Neural cell (in vitro differentiated cells): ENCODE measurements around the gene SUPT4H1. TPM values are rescaled to one million over a fixed set of nuclear protein-coding genes. Genes with fewer than 3 reads are reported as not detected.
"Not testable (repeated sequence)": the region's sequence is repeated elsewhere in the genome, so short reads cannot be mapped to it uniquely, and the experiment has no call there.

Experiments used
- H2AFZ ChIP-seq: fragments of 200-600, 300-800 bp; sonication (generic), shearing (Covaris generic); 2 replicates; pipeline ENCODE4 v1.6.0; 2014; ENCODE audit warnings: low read depth, mild to moderate bottlenecking, antibody characterized with exemption, low read length, moderate library complexity
- H3F3A ChIP-seq: fragments of 200-600 bp; shearing (Covaris generic); 2 replicates; pipeline ENCODE4 v1.6.1; 2016; ENCODE audit warnings: mild to moderate bottlenecking, moderate library complexity, mixed read lengths, antibody characterized with exemption, low read length; ENCODE audit not compliant: insufficient read depth, poor library complexity, severe bottlenecking
- H3K27ac ChIP-seq: fragments of 200-600, 300-800 bp; sonication (generic), shearing (Covaris generic); 2 replicates; pipeline ENCODE4 v1.5.1; 2014; ENCODE audit warnings: mild to moderate bottlenecking, low read length, moderate library complexity
- H3K27me3 ChIP-seq: fragments of 300-800, 200-600 bp; sonication (generic), shearing (Covaris generic); 2 replicates; pipeline ENCODE4 v1.6.0; 2014; ENCODE audit warnings: mild to moderate bottlenecking, low read depth, low read length, moderate library complexity; ENCODE audit not compliant: insufficient read depth
- H3K36me3 ChIP-seq: fragments of 300-800, 200-600 bp; sonication (generic), shearing (Covaris generic); 2 replicates; pipeline ENCODE4 v1.5.1; 2014; ENCODE audit warnings: mild to moderate bottlenecking, antibody characterized with exemption, low read length, moderate library complexity; ENCODE audit not compliant: insufficient read depth
- H3K4me2 ChIP-seq: fragments of 300-800, 200-600 bp; sonication (generic), shearing (Covaris generic); 2 replicates; pipeline ENCODE4 v1.6.0; 2014; ENCODE audit warnings: mild to moderate bottlenecking, low read length
- H3K4me3 ChIP-seq: fragments of 300-800, 200-600 bp; sonication (generic), shearing (Covaris generic); 2 replicates; pipeline ENCODE4 v1.5.1; 2014; ENCODE audit warnings: mild to moderate bottlenecking, low read length, moderate library complexity
- H3K79me2 ChIP-seq: fragments of 200-600 bp; shearing (Covaris generic); replicated peaks from 2 replicates; pipeline ENCODE4 v1.6.0; 2014; ENCODE audit warnings: mild to moderate bottlenecking, low read length, moderate library complexity; ENCODE audit not compliant: insufficient read depth
- H3K9ac ChIP-seq: fragments of 300-800, 200-600 bp; sonication (generic), shearing (Covaris generic); 2 replicates; pipeline ENCODE4 v1.6.1; 2016; ENCODE audit warnings: mild to moderate bottlenecking, low read length, mixed read lengths
- H3K9me2 ChIP-seq: fragments of 200-600 bp; shearing (Covaris generic); 2 replicates; pipeline ENCODE4 v1.6.1; 2016; ENCODE audit warnings: mild to moderate bottlenecking, low read length, mixed read lengths; ENCODE audit not compliant: insufficient read depth
- H3K9me3 ChIP-seq: fragments of 200-600, 300-800 bp; sonication (generic), shearing (Covaris generic); 2 replicates; pipeline ENCODE4 v1.6.1; 2016; ENCODE audit warnings: mild to moderate bottlenecking, mixed run types, low read length, moderate library complexity, mixed read lengths
- H4K20me1 ChIP-seq: fragments of 200-600 bp; shearing (Covaris generic); 2 replicates; pipeline ENCODE4 v1.6.1; 2016; ENCODE audit warnings: mild to moderate bottlenecking, mixed run types; ENCODE audit not compliant: insufficient read depth
- CTCF ChIP-seq: fragments of 450-650 bp; IDR thresholded peaks from 2 replicates; pipeline ENCODE4 v1.5.1; 2014; ENCODE audit warnings: antibody characterized with exemption, mild to moderate bottlenecking, moderate library complexity; ENCODE audit not compliant: poor library complexity, severe bottlenecking
- EP300 ChIP-seq: fragments of 450-650 bp; conservative IDR thresholded peaks from 2 replicates; pipeline ENCODE4 v1.6.1; 2014; ENCODE audit warnings: antibody characterized with exemption, mild to moderate bottlenecking, moderate library complexity; ENCODE audit not compliant: poor library complexity, severe bottlenecking
- EZH2 ChIP-seq: fragments of 200-600, 300-800 bp; shearing (Covaris generic), sonication (generic); IDR thresholded peaks from 2 replicates; pipeline ENCODE4 v1.6.1; 2014; ENCODE audit warnings: antibody characterized with exemption, low read length, borderline replicate concordance, mild to moderate bottlenecking; ENCODE audit not compliant: insufficient read depth, poor library complexity, severe bottlenecking
- MXI1 ChIP-seq: fragments of 450-650 bp; conservative IDR thresholded peaks from 2 replicates; pipeline ENCODE4 v1.6.1; 2014; ENCODE audit warnings: antibody characterized with exemption, mild to moderate bottlenecking; ENCODE audit not compliant: poor library complexity, severe bottlenecking
- POLR2AphosphoS5 ChIP-seq: IDR thresholded peaks from 2 replicates; pipeline ENCODE4 v1.6.1; 2012
- RAD21 ChIP-seq: fragments of 450-650 bp; conservative IDR thresholded peaks from 2 replicates; pipeline ENCODE4 v1.6.1; 2014; ENCODE audit warnings: antibody characterized with exemption, mild to moderate bottlenecking, moderate library complexity
- SMC3 ChIP-seq: fragments of 450-650 bp; conservative IDR thresholded peaks from 2 replicates; pipeline ENCODE4 v1.6.1; 2014; ENCODE audit warnings: antibody characterized with exemption, mild to moderate bottlenecking, moderate library complexity; ENCODE audit not compliant: poor library complexity
- TAF1 ChIP-seq: IDR thresholded peaks from 2 replicates; pipeline ENCODE4 v1.6.1; 2012; ENCODE audit warnings: low read depth
- polyA plus RNA-seq: library from polyadenylated mRNA; depleted of rRNA; stranded (reverse); fragments of >200 nt; gene quantifications from 2 replicates; pipeline ENCODE4 v1.2.3, GENCODE V29; 2014
- TF ChIP-seq, protein P1 (sequence below): IDR thresholded peaks from 2 replicates; pipeline ENCODE4 v1.6.1; 2012; ENCODE audit warnings: borderline replicate concordance

The SUPT4H1 gene
- polyA plus RNA-seq, 1 donor from 2014 or later = 109 TPM

DNA sequence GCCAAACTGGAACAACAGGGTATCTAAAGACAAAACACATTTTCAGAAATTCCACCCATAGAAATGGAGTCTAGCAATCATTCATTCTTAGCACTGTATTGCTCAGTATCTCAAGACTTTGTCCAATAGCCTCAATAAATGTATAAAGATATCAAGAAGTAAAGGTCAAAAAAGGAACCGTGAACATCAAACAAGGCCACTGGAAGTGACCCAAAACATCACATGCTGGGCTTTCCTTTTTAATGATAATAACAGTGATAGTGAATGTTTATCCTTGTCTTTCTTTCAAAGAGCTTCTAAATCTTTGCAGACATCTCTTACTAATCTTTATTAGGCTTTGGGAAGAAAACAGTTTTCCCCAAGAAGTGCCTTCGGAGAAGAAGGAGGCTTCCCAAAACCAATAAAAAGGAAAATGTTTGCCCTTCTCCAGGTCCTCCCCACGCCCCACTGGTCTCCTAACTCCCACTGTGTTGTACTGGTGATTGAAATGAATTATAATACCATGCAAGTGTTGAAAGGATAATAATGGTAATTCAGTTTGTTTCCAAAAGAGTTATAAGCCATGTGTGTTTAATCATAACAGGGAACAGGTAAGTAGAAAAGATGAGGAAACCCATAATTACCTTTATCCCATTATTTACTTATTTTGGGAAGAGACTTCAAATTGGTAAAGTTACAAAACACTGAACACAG lies 46.7 kb upstream of the SUPT4H1 start:
- Histone ChIP-seq H3F3A (no peaks in the 10 kb centered on the region), H3K27me3 (no peaks in the 10 kb centered on the region), H3K9ac (no peak overlapping the region), H3K36me3 (no peaks in the 10 kb centered on the region), H2AFZ (no peak overlapping the region), H3K27ac (no peak overlapping the region), H3K4me3 (no peak overlapping the region), H3K9me2 (no peaks in the 10 kb centered on the region), H3K9me3 (no peaks in the 10 kb centered on the region), H4K20me1 (no peaks in the 10 kb centered on the region), H3K79me2 (no peaks in the 10 kb centered on the region), H3K4me2 (no peak overlapping the region)
- TF ChIP-seq MXI1 (no peak), RAD21 (no peak), EP300 (no peak), EZH2 (no peak), CTCF (no peak), TAF1 (no peak), SMC3 (no peak), POLR2AphosphoS5 (no peak)
- TF ChIP-seq, protein P1, sequence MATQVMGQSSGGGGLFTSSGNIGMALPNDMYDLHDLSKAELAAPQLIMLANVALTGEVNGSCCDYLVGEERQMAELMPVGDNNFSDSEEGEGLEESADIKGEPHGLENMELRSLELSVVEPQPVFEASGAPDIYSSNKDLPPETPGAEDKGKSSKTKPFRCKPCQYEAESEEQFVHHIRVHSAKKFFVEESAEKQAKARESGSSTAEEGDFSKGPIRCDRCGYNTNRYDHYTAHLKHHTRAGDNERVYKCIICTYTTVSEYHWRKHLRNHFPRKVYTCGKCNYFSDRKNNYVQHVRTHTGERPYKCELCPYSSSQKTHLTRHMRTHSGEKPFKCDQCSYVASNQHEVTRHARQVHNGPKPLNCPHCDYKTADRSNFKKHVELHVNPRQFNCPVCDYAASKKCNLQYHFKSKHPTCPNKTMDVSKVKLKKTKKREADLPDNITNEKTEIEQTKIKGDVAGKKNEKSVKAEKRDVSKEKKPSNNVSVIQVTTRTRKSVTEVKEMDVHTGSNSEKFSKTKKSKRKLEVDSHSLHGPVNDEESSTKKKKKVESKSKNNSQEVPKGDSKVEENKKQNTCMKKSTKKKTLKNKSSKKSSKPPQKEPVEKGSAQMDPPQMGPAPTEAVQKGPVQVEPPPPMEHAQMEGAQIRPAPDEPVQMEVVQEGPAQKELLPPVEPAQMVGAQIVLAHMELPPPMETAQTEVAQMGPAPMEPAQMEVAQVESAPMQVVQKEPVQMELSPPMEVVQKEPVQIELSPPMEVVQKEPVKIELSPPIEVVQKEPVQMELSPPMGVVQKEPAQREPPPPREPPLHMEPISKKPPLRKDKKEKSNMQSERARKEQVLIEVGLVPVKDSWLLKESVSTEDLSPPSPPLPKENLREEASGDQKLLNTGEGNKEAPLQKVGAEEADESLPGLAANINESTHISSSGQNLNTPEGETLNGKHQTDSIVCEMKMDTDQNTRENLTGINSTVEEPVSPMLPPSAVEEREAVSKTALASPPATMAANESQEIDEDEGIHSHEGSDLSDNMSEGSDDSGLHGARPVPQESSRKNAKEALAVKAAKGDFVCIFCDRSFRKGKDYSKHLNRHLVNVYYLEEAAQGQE = no peak

DNA sequence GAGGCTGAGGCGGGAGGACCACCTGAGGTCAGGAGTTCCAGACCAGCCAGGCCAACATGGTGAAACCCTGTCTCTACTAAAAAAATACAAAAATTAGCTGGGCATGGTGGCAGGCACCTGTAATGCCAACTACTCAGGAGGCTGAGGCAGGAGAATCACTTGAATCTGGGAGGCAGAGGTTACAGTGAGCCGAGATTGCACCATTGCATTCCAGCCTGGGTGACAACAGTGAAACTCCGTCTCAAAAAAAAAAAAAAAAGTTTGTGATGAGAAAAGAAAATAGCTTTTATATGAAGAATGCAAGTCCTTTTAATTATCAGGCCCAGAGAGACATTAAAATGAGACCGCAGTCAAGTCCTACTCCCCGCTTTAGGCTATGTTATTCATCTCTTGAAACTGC lies 45.4 kb upstream of the SUPT4H1 start:
- H2AFZ ChIP-seq, H3K9me3 ChIP-seq, H3K9ac ChIP-seq, H3K4me2 ChIP-seq, H3F3A ChIP-seq, H3K27me3 ChIP-seq, H3K4me3 ChIP-seq, H3K36me3 ChIP-seq, H3K79me2 ChIP-seq, H4K20me1 ChIP-seq, H3K9me2 ChIP-seq, H3K27ac ChIP-seq: not testable (repeated sequence)
